Spinal cord (tissue), 10 donors: ENCODE results near the gene RNF157. TPM values are rescaled to one million over a fixed set of nuclear protein-coding genes. Genes with fewer than 3 reads are reported as not detected.
"Not testable (repeated sequence)": the region's sequence is repeated elsewhere in the genome, so short reads cannot be mapped to it uniquely, and the experiment has no call there.

Experiments
- DNase-seq, 6 donors: peaks; one replicate each; pipeline versions ENCODE4 v3.0.0 to v3.0.0-alpha.2; 2013 to 2015; ENCODE audit warnings: low spot score in 6 of 6, low read depth in 4 of 6
- H3K27ac ChIP-seq: one replicate; pipeline ENCODE4 v1.5.1; 2013; ENCODE audit warnings: low read depth, low read length, control low read depth
- H3K27me3 ChIP-seq: one replicate; pipeline ENCODE4 v1.6.1; 2013; ENCODE audit warnings: low read length; ENCODE audit not compliant: control insufficient read depth, insufficient read depth
- H3K36me3 ChIP-seq: one replicate; pipeline ENCODE4 v1.6.1; 2013; ENCODE audit warnings: low read length; ENCODE audit not compliant: control insufficient read depth, insufficient read depth
- H3K4me1 ChIP-seq: one replicate; pipeline ENCODE4 v1.6.1; 2013; ENCODE audit warnings: low read length; ENCODE audit not compliant: control insufficient read depth, insufficient read depth
- H3K4me3 ChIP-seq: one replicate; pipeline ENCODE4 v1.5.1; 2013; ENCODE audit warnings: low read depth, low read length, control low read depth
- H3K9me3 ChIP-seq: one replicate; pipeline ENCODE4 v1.6.1; 2013; ENCODE audit warnings: low read length; ENCODE audit not compliant: control insufficient read depth, insufficient read depth
- WGBS: methylation state at CpG from one replicate; pipeline ENCODE4 v1.1.5; 2013; ENCODE audit warnings: missing lambda C conversion rate; ENCODE audit not compliant: insufficient coverage; 5-methylcytosine and 5-hydroxymethylcytosine counted together
- polyA plus RNA-seq, 2 donors: library from polyadenylated mRNA; unstranded; fragments of 120-200 nt; gene quantifications; one replicate each; pipeline ENCODE4 v1.2.1, GENCODE V29; 2013; ENCODE audit not compliant: insufficient read length in 2 of 2
- total RNA-seq, 2 donors: library from RNA; depleted of rRNA in 1 of 2; stranded (reverse); fragments of 120-200 nt in 1 of 2; fragments of >200 nt in 1 of 2; gene quantifications; one replicate each; pipeline versions ENCODE4 v1.2.3 to v1.2.4, GENCODE V29; 2013 to 2014
- donor health status: healthy.

RNF157 gene
- total and polyA plus RNA-seq, 4 donors = 22.8 to 196 (median 126) TPM

- Histone ChIP-seq H3K27me3 (peaks cover 2% of the 10 kb centered on the region), H3K36me3 (no peaks in the 10 kb centered on the region), H3K4me3 (no peak overlapping the region), H3K27ac (no peak overlapping the region), H3K9me3 (no peaks in the 10 kb centered on the region), H3K4me1 (peaks cover 13% of the 10 kb centered on the region)
- DNase-seq = no peak
Observed at GRCh38 chr17:76236603-76237002, 3.7 kb downstream of the RNF157 start.

GRCh38 chr17:76235883-76236282, 4.4 kb downstream of the RNF157 start:
- Histone ChIP-seq H3K36me3 (no peaks in the 10 kb centered on the region), H3K27ac (no peak overlapping the region), H3K9me3 (no peaks in the 10 kb centered on the region), H3K4me3 (no peak overlapping the region), H3K27me3 (peaks cover 2% of the 10 kb centered on the region), H3K4me1 (peaks cover 6% of the 10 kb centered on the region)
- no peak for DNase-seq
- no CpG with 5 or more reads among the region's 2 CpGs for WGBS

GRCh38 chr17:76234354-76234679, 6.0 kb downstream of the RNF157 start:
- no CpG with 5 or more reads among the region's 5 CpGs for WGBS
- H3K9me3 ChIP-seq = no peaks in the 10 kb centered on the region
- H3K27ac ChIP-seq = no peak overlapping the region
- H3K4me3 ChIP-seq = no peak overlapping the region
- DNase-seq = no peak
- H3K27me3 ChIP-seq = no peaks in the 10 kb centered on the region
- H3K4me1 ChIP-seq = no peaks in the 10 kb centered on the region
- no peaks in the 10 kb centered on the region for H3K36me3 ChIP-seq

- Histone ChIP-seq H3K4me1 (no peaks in the 10 kb centered on the region), H3K27ac (no peak overlapping the region), H3K4me3 (no peak overlapping the region), H3K9me3 (no peaks in the 10 kb centered on the region), H3K27me3 (no peaks in the 10 kb centered on the region), H3K36me3 (no peaks in the 10 kb centered on the region)
- WGBS = 82% methylated on average over 2 of the region's 6 CpGs
- peak in 1 of 6 donors; percentile 63 for DNase-seq
Observed at GRCh38 chr17:76233588-76234353, 6.5 kb downstream of the RNF157 start.

- no CpG with 5 or more reads among the region's 2 CpGs for WGBS
- peak in 2 of 6 donors; percentile 14 to 32 for DNase-seq
- H3K27ac ChIP-seq = no peak overlapping the region
- no peaks in the 10 kb centered on the region for H3K9me3 ChIP-seq
- no peaks in the 10 kb centered on the region for H3K4me1 ChIP-seq
- H3K36me3 ChIP-seq = no peaks in the 10 kb centered on the region
- H3K27me3 ChIP-seq = no peaks in the 10 kb centered on the region
- no peak overlapping the region for H3K4me3 ChIP-seq
Observed at GRCh38 chr17:76232342-76232741, 8.0 kb downstream of the RNF157 start.

GRCh38 chr17:76226749-76227148, 13.5 kb downstream of the RNF157 start:
- 94% methylated on average over 13 of the region's 19 CpGs for WGBS
- H3K9me3 ChIP-seq, H3K27me3 ChIP-seq, H3K27ac ChIP-seq, H3K4me3 ChIP-seq, DNase-seq, H3K36me3 ChIP-seq, H3K4me1 ChIP-seq: not testable (repeated sequence)

- not testable (repeated sequence) for H3K9me3 ChIP-seq, H3K36me3 ChIP-seq, H3K27ac ChIP-seq, H3K4me1 ChIP-seq, DNase-seq, H3K27me3 ChIP-seq, H3K4me3 ChIP-seq
- 97% methylated on average over 2 of the region's 7 CpGs for WGBS
Observed at GRCh38 chr17:76225373-76226086, 14.8 kb downstream of the RNF157 start.

GRCh38 chr17:76223802-76224201, 16.5 kb downstream of the RNF157 start:
- no peak overlapping the region for H3K27ac ChIP-seq
- H3K36me3 ChIP-seq = peaks cover 5% of the 10 kb centered on the region
- no peak overlapping the region for H3K4me3 ChIP-seq
- DNase-seq = no peak
- H3K27me3 ChIP-seq = no peaks in the 10 kb centered on the region
- no CpG with 5 or more reads among the region's 1 CpG for WGBS
- no peaks in the 10 kb centered on the region for H3K9me3 ChIP-seq
- H3K4me1 ChIP-seq = no peaks in the 10 kb centered on the region

- no peak for DNase-seq
- Histone ChIP-seq H3K4me3 (no peak overlapping the region), H3K27me3 (no peaks in the 10 kb centered on the region), H3K9me3 (no peaks in the 10 kb centered on the region), H3K36me3 (no peaks in the 10 kb centered on the region), H3K27ac (no peak overlapping the region), H3K4me1 (no peaks in the 10 kb centered on the region)
- WGBS = 67% methylated on average over 1 of the region's 7 CpGs
Observed at GRCh38 chr17:76219670-76220383, 20.5 kb downstream of the RNF157 start.
